SKM-1 treated with dmso at 0.1 percent for 144 hours (cell line): ENCODE results near the gene TPSD1.
"Not testable (repeated sequence)": the region's sequence is repeated elsewhere in the genome, so short reads cannot be mapped to it uniquely, and the experiment has no call there.

Source experiments
- DNase-seq: peaks from one replicate; lab custom pipeline; 2025; ENCODE audit not compliant: unreplicated experiment; lab: John Stamatoyannopoulos, UW

The TPSD1 gene

DNA sequence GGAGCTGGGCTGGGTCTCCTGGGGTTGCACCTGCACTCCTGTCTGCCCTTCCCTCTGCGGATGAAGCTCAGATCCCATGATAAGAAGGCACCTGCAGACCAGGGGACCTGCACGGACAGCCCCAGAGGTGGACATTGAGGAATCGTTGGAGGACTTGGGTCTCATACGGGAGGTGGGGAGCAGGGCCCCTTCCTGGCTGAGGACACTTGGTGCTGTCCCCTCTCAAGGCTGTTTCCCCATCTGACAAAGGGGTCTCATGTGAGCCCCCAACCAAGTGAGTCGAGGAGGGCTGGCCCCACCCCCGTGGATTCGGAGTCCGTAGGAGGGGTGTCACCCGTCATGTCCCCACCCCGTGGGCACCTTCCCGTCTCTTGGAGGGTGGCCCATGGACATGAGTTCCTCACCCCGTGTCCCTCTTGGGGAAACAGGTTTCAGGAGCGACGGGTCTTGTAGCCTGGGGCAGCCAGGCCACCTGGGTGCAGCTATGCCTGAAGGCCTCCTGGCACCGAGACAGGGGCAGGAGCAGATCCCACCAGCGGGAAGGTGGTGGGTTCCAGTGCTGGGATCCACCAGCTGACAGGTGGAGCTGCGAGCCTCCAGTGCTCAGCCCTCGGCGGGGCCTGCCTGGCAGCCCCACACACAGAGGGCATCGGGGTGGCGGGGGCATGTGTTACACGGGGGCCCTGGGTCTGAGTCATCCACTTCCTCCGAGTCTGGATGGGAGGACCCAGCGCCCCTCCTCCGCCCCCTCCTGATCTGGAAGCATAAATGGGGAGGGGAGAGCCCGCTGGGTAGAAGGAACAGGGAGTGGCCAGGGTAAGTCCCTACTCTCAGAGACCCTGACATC is at the start of gene TPSD1:
Gene TPSD1, plus strand, starts transcription at position 794 of the 847 bp plus-strand sequence. CDS start 212 bp downstream, outside the sequence.
- not testable (repeated sequence) for DNase-seq

DNA sequence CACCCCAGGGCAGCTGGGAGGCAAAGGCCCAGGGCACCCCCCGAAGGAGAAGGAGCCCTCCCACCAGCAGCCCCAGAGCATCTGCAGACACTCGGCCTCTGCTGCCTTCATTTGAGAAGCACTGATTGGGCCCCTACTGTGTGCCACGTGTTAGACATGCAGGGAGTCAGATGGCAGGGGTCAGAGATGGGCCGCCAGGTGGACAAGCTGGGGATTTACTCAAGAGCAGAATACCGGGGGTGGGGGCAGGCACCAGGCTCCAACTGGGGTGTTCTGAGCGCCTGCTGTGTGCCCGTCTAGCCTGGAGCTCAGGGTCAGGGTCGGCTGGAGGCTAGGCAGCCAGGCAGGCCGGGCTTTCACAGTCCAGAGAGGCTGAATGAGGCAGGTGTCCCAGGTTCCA is 49.5 kb upstream of the TPSD1 start:
- no peak for DNase-seq

DNA sequence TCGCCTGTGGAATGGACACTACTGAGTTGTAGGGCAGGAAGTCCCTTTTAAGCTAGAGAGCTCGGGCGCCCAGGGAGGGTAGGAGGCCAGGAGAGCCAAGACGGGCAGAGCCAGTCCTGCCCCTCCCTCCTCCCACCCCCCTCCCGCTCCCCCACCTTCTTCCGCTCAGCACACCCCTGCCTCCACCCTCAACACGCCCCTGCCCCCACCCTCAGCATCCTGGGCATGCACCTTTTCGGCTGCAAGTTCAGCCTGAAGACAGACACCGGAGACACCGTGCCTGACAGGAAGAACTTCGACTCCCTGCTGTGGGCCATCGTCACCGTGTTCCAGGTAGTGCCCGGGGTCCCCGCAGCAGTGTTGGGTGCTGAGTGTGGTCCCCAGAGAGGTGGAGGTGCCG is 49.1 kb upstream of the TPSD1 start:
- DNase-seq = no peak

DNA sequence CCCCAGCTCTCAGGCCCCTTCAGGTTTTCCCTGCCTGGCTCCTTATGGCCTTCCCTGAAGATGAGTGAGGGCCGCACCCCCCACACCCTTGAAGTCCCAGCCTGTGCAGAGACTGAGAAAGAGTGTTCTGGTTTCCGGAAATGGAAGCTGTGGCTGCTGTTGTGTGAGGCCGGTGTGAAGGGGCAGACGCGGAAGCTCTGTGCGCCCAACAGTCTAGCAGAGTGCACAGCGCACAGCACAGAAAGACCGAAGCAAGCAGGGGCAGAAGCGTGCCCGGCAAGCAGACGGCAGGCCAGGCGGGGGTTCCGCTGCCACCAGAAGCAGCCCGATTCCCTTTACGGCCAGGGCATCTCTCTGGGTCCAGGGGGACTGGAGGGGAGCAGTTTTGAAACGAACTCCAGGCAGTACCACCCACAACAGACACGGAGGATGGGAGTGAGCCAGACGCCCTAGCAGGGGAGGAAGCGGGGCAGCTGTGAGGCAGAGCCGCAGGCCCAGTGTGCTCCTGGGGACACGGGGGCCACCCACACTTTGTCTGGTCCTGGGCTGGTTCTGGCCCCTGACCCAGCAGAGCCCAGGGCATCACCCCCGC is 47.5 kb upstream of the TPSD1 start:
- DNase-seq = no peak

DNA sequence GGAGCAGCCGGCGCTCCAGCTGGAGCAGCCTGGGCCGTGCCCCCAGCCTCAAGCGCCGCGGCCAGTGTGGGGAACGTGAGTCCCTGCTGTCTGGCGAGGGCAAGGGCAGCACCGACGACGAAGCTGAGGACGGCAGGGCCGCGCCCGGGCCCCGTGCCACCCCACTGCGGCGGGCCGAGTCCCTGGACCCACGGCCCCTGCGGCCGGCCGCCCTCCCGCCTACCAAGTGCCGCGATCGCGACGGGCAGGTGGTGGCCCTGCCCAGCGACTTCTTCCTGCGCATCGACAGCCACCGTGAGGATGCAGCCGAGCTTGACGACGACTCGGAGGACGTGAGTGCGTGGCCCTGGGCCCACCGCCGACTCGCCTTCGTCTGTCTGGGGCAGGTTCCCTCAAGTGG is 46.8 kb upstream of the TPSD1 start:
- no peak for DNase-seq

DNA sequence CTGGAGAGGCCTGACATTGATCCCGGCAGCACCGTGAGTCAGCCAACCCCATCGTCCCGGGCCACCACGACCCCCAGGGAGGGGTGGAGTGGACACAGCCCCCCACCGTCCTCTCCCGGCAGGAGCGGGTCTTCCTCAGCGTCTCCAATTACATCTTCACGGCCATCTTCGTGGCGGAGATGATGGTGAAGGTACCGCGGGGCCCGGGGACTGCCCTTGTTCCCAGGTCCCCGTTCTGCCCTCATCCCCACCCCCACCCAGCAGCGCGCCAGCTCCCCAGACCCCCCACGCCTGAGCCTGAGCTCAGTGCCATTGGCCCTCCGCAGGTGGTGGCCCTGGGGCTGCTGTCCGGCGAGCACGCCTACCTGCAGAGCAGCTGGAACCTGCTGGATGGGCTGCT is 45.4 kb upstream of the TPSD1 start:
- DNase-seq = no peak

DNA sequence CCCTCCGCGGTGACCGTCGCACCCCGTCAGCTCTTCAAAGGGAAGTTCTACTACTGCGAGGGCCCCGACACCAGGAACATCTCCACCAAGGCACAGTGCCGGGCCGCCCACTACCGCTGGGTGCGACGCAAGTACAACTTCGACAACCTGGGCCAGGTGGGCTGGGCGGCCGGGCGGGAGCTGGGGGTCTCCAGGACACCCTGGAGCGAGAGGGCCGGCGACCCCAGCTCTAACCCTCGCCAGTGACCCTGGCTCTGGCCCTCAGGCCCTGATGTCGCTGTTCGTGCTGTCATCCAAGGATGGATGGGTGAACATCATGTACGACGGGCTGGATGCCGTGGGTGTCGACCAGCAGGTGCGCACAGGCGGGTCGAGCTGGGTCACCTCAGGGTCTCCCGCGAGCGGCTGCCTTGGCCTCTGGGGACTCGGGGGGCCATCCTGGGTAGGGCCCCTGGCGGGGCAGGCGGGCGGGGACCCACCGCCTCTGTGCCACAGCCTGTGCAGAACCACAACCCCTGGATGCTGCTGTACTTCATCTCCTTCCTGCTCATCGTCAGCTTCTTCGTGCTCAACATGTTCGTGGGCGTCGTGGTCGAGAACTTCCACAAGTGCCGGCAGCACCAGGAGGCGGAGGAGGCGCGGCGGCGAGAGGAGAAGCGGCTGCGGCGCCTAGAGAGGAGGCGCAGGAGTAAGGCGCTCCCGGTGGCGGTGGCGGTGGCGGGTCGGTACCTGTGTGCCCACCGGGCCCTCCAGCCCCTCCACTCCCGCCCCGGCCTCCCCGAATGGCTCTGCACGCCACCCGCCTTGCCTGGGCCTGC is 44.2 kb upstream of the TPSD1 start:
- DNase-seq = no peak

DNA sequence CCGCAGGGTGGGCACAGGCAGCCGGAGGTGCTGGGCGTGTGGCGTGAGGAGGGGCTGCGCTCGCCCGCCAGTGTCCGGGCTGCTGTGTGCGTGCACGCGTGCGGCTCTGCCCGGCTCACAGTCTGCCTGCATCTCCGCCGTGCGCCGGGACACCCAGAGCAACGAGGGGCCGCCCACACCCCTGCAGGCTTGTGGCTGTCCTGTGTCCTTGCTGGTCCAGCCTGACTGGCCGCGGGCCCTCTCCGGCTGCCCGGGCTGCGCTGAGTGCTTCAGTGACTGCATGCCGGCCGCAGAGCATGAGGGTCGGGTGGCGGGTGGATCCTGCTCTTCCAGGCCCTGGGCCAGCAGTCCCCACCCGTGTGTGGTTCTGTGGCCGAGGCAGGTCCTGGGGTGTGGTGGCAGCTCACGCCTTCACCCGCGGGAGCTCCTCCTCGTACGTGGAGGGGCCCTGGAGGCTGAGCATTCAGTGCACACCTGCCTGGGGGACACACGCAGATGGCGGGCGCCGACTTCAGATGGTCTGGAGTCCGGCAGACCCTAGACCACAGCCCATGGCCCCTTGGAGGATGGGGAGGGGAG is 43.2 kb upstream of the TPSD1 start:
- no peak for DNase-seq

DNA sequence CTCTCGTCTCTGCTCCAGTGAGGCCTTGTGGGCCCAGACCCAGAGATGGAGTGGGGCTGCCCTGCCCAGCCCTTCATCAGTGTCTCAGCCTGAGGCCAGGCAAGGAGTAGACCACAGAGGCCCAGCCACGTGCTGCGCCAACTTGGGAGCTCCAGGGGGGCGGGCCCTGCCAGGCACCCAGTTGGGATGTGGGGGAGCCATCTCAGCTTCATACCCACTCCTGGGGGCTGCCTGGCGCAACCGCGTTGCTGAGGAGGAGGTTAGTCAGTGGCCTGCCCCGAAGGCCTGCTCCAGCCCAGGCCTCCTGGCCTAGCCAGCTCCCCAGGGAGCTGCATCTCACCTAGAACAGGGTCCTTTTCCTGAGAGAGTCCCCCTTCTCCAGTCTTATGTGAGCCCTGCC is 42.6 kb upstream of the TPSD1 start:
- DNase-seq = no peak

DNA sequence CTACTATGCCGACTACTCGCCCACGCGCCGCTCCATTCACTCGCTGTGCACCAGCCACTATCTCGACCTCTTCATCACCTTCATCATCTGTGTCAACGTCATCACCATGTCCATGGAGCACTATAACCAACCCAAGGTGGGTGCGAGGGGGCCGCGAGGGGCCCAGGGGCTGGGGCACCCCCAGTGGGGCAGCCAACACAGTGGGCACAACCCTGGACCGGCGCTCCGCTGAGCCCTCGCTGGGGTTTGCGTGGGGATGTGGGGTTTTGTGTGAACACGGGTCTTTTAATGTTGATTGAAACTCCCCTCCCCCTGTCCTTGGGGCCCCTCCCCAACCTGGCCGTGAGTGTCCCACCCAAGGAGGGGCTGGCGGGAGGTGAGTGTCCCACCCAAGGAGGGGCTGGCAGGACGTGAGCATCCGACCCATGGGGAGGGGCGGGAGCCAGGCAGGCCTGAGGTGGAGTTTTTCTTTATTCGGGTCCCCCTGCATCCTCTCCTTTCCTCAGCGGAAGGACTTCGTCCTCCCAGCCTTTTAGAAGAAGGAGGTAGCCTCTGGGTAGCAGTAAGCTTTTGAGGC is 42.0 kb upstream of the TPSD1 start:
- no peak for DNase-seq

DNA sequence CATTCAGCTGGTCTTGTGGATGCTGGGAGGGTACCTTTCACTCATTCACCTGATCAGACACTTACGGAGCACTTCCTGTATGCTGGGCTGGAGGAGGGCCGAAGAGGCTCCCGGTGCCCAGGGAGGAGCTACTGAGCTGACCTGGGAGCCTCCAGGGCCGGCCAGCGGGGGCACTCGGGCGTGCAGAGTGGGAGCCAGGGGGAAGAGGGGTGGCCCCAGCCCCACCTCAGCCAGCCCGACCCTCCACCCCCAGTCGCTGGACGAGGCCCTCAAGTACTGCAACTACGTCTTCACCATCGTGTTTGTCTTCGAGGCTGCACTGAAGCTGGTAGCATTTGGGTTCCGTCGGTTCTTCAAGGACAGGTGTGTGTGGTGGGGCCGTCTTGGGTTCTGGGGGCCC is 41.1 kb upstream of the TPSD1 start:
- DNase-seq = no peak

DNA sequence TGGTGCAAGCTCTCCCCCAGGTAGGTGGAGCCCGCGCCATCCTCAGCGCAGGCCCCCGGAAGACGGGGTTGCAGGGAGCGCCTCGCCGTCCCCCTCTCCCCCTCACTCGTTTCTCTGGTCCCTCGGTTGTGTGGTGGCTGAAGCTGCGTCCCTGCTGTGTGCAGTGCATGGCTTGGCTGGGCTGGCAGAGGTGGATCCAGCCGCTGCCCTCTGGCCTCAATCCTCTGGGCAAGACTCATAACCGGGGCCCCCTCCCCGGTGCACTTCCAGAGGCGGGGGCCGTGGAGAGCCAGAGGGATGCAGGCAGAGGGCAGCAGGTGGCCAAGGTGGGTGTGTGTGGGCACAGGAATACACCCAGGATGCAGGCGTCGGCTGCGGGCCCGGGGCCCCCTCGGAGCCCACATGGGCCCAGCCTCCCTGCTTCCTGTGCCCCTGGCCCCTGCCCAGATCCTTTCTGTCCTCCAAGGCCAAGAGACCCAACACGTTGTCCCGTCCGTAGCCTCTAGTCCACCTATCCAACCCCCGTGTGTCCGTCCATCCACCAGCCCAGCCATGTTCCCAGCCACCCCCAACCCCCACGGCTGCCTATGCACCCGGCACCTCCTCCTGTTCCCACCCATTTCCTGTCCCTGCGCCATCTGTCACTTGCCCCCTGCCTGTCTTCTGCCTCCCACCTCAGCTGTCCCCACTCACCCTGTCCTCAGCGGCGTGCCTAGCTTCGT is 40.1 kb upstream of the TPSD1 start:
- no peak for DNase-seq

DNA sequence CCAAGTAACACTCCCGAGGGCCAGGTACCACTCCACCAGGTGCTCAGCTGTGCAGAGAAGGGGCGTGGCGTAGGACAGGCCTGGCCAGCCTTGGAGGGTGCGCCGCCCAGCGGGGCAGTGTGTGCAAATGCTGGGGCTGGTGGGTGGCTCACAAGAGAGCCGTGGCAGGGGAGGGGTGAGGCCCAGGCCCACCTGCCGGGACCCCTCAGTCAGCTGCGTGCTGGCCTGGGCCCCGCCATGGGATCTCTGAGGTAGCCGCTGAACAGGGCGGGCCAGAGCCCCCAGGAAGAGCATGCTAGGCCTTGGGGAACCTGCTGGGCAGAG is 39.6 kb upstream of the TPSD1 start:
- DNase-seq = no peak

DNA sequence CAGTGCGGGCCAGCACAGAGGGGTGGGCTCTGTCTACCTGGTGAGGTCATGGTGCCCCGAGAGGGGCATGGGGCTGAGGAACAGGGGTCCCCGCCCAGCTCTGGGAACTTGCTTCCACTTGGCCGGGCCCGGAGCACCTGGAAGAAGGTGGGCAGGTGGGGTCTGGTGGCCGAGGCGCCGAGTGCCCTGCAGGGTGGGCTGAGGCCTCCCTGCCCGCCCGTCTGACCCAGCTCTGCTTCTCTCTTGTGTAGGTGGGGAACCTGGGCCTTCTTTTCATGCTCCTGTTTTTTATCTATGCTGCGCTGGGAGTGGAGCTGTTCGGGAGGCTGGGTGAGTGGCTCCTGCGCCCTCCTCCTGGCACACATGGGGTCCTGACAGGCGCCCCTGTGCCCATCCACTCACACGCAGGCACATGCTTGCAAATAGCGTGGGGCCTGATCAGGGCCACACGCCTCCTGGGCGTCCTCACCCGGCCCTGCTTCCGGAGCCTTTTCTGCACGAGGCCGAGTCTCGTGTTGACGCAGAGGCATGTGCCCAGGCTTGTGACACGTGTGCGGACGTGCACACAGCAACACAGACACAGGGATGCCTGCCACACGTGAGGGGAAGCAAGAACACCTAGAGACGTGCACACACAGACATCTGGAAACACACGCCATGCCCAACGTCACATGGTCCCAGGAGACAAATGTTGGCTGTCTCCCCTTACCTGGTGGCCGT is 39.0 kb upstream of the TPSD1 start:
- no peak for DNase-seq

DNA sequence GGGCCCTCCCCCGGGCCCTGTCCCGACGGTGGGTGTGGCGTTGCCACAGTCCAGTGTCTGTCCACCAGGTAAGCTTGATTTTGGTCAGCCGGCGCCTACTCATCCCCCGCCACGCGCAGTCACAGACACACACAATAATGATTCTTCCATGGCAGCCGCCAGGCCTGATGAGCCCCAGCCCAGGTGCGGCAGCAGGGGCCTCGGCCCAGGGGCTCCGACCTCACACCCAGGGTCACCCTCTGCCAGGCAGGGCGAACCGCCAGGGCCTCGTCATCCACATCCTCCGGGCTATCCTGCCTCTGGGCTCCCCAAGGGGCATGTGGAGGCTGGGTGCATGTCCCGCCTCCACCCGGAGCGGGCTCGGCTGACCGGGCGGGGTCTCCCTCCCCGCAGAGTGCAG is 38.3 kb upstream of the TPSD1 start:
- DNase-seq = no peak

DNA sequence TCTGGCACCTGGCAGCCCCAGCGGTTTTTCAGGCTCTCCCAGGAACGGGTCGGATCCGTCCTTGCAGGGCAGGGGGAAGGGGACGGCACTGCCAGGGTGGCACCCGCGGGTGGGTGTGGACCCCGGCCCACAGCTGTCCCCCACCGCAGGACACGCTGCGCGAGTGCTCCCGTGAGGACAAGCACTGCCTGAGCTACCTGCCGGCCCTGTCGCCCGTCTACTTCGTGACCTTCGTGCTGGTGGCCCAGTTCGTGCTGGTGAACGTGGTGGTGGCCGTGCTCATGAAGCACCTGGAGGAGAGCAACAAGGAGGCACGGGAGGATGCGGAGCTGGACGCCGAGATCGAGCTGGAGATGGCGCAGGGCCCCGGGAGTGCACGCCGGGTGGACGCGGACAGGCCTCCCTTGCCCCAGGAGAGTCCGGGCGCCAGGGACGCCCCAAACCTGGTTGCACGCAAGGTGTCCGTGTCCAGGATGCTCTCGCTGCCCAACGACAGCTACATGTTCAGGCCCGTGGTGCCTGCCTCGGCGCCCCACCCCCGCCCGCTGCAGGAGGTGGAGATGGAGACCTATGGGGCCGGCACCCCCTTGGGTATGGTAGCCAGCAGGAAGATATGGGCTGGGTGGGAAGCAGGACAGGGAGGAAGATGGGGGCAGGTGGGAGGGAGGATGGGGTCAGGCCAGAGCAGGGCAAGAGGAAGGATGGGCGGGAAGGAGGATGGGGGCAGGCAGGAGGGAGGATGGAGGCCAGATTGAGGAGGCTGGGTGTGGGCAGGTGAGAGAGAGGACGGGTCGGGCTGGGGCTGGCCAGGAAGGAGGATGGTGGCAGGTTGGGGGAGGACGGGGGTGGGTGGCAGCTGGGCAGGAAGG is 37.6 kb upstream of the TPSD1 start:
- no peak for DNase-seq

DNA sequence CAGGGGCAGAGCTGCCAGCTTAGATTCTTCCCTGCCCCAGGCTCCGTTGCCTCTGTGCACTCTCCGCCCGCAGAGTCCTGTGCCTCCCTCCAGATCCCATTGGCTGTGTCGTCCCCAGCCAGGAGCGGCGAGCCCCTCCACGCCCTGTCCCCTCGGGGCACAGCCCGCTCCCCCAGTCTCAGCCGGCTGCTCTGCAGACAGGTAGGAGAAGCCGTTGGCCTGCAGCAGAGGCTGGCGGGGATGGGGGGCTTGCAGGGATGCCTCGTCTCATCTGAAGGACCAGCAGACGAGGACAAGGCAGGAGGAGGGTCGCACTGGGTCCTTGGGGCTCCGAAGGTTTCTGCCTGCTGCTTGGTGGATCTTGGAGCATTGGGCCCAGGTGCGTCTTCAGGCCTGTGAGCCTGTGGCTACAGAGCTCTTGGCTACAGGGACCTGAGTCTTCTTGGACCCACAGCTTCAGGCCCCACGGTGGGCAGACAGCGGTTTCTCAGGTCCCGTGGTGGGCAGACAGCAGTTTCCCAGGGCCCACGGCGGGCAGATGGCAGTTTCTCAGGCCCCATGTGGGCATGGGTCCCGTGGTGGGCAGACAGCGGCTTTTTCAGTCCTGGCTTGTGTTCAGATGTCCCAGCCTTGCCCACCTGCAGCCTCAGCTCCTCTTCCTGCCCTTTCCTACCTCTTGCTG is 36.8 kb upstream of the TPSD1 start:
- DNase-seq = no peak

DNA sequence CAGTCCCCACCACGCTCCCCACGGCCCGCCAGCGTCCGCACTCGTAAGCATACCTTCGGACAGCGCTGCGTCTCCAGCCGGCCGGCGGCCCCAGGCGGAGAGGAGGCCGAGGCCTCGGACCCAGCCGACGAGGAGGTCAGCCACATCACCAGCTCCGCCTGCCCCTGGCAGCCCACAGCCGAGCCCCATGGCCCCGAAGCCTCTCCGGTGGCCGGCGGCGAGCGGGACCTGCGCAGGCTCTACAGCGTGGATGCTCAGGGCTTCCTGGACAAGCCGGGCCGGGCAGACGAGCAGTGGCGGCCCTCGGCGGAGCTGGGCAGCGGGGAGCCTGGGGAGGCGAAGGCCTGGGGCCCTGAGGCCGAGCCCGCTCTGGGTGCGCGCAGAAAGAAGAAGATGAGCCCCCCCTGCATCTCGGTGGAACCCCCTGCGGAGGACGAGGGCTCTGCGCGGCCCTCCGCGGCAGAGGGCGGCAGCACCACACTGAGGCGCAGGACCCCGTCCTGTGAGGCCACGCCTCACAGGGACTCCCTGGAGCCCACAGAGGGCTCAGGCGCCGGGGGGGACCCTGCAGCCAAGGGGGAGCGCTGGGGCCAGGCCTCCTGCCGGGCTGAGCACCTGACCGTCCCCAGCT is 35.7 kb upstream of the TPSD1 start:
- DNase-seq = no peak
